Adrenal gland (tissue), 5 donors: ENCODE data around the gene URI1.

Experiments
- POLR2A ChIP-seq, 2 donors: fragments of 450-650 bp; IDR thresholded peaks; one replicate each; pipeline ENCODE4 v1.6.1; 2017; ENCODE audit warnings: antibody characterized with exemption in 2 of 2, mild to moderate bottlenecking in 2 of 2, moderate library complexity in 1 of 2
- TF ChIP-seq, protein P1 (sequence below), 6 experiments: fragments of 450-650 bp in 4 of 6; fragments of 200-600 bp in 2 of 6; sonication (generic) in 1 of 6; IDR thresholded peaks; 1 replicate in 5 of 6; 2 replicates in 1 of 6; pipeline versions ENCODE4 v1.5.1 to v1.8.0; 2016 to 2021; ENCODE audit warnings: antibody characterized with exemption in 6 of 6, mild to moderate bottlenecking in 2 of 6, moderate library complexity in 1 of 6
- donor health status: DM: no; HTN: no; CAD: no.

DNA sequence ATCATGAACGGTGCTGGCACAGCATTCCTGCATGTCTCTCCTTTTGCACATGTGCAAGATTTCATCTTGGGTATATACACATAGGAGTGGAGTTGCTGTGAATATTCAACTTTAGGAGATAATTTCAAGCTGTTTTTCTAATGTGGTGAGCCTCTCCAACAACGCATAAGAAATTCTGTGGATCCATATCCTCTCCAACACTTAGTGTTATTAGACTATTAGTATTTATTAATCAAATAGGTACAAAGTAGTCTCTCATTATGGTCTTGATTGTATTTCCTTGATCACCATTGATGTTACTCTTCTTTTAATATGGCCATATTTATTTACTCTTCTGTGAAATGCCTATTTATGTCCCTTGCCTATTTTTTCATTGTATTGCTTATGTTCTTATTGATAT, 114.5 kb downstream of the URI1 start:
- TF ChIP-seq, protein P1, sequence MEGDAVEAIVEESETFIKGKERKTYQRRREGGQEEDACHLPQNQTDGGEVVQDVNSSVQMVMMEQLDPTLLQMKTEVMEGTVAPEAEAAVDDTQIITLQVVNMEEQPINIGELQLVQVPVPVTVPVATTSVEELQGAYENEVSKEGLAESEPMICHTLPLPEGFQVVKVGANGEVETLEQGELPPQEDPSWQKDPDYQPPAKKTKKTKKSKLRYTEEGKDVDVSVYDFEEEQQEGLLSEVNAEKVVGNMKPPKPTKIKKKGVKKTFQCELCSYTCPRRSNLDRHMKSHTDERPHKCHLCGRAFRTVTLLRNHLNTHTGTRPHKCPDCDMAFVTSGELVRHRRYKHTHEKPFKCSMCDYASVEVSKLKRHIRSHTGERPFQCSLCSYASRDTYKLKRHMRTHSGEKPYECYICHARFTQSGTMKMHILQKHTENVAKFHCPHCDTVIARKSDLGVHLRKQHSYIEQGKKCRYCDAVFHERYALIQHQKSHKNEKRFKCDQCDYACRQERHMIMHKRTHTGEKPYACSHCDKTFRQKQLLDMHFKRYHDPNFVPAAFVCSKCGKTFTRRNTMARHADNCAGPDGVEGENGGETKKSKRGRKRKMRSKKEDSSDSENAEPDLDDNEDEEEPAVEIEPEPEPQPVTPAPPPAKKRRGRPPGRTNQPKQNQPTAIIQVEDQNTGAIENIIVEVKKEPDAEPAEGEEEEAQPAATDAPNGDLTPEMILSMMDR (IDR thresholded peaks at IDR 0.05) = no peak
- no peak for TF ChIP-seq POLR2A (IDR thresholded peaks at IDR 0.05)
